Posterior vena cava (tissue), 2 donors: ENCODE measurements around the gene NANS. TPM values are rescaled to one million over a fixed set of nuclear protein-coding genes. Genes with fewer than 3 reads are reported as not detected.
"Not testable (repeated sequence)": the region's sequence is repeated elsewhere in the genome, so short reads cannot be mapped to it uniquely, and the experiment has no call there.

ENCODE experiments used
- DNase-seq: peaks from one replicate; pipeline ENCODE4 v3.0.0-alpha.2; 2020; ENCODE audit warnings: low spot score
- intact Hi-C, 2 donors: fragments of 100-400 bp; cut with DNase I; formaldehyde crosslinking; loops; one replicate each; pipeline versions ENCODE4 v1.14.1 to v1.14.2; 2022 to 2023
- total RNA-seq, 2 donors: library from RNA; stranded (reverse); fragmentation: NEBNext Ultra II Directional; extraction: Animal tissue kit (Norgen Biotek cat#: 25700); gene quantifications; one replicate each; pipeline ENCODE4 v1.2.1, GENCODE V29; 2021
- donor health status: DM: yes; HTN: yes; CAD: no.
- donor health status: DM: yes; HTN: yes; CAD: no.

Gene NANS
- total RNA-seq, 2 donors from 2014 or later: 25.5 to 31.9 TPM

DNA sequence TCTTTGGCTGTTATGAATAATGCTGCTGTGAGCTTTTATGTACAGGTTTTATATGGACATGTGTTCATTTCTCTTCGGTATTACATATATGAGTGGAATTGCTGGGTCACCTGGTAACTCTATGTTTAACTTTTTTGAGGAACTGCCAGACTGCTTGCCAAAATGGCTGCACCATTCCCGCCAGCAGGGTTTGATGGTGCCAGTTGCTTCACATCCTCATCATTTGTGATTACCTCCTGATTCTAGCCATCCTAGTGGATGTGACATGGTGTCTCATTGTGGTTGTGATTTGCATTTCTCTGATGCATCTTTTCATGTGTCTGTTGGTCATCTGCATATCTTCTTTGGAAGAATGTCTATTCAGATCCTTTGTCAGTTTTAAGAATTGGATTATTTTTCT is 10.7 kb downstream of the NANS start:
- DNase-seq: no peak
- intact Hi-C loops: loop anchor here in 1 of 2 donors (10.0 kb wide), 1 partner anchor 188 kb away; the partner anchor contains the start of gene TBC1D2

GRCh38 chr9:98069551-98069950 is 13.0 kb downstream of the NANS start:
- intact Hi-C loops: loop anchor here in 1 of 2 donors (10.0 kb wide), 1 partner anchor 185 kb away; the partner anchor contains the start of gene TBC1D2

DNA sequence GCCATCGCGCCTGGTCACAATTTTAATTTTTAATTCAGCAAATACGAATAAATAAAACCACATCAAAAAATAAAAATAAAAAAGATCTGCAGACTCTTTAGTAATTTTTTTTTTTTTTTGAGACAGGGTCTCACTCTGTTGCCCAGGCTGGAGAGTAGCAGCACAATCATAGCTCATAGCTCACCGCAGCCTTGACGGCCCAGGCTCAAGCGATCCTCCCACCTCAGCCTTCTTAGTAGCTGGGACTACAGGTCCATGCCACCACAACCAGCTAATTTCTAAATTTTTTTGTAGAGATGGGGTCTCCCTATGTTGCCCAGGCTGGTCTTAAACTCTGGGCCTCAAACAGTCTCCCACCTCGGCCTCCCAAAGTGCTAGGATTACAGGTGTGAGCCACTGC is 14.2 kb downstream of the NANS start:
- DNase-seq: no peak
- intact Hi-C loops: loop anchor here in 1 of 2 donors (10.0 kb wide), 1 partner anchor 134 kb away; no protein-coding TSS in a partner anchor

More at GRCh38 chr9:98069551-98069950, 13.0 kb downstream of the NANS start:
- DNase-seq: no peak

DNA sequence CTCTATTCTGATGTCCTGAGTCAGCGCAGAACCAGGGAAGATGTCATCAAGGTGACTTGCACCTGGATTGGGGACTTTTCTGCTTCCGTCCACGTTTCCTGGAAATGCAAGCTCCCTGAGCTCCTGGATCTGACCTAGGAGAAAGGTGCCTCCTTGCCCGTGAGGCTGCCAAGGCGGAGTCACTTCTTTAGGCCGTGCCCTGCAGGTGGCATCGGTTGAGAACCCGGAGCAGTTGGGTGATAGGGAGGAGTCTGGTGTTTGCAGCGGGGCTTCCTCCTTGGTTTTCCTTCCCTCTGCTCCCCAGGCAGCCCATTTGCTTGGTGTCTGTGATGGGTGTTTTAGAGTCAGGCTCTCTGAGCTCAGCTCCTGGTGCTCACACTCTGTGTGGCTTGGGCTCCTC is 15.2 kb downstream of the NANS start:
- DNase-seq: no peak
- intact Hi-C loops: loop anchor here in 1 of 2 donors (10.0 kb wide), 1 partner anchor 133 kb away; no protein-coding TSS in a partner anchor

GRCh38 chr9:98074115-98074990 is 17.8 kb downstream of the NANS start:
- intact Hi-C loops: loop anchor here in 1 of 2 donors (10.0 kb wide), 1 partner anchor 130 kb away; no protein-coding TSS in a partner anchor
- peak; percentile 84 for DNase-seq

GRCh38 chr9:98075332-98075805 is 18.8 kb downstream of the NANS start:
- no peak for DNase-seq
- intact Hi-C loops: loop anchor here in 1 of 2 donors (10.0 kb wide), 1 partner anchor 129 kb away; no protein-coding TSS in a partner anchor

DNA sequence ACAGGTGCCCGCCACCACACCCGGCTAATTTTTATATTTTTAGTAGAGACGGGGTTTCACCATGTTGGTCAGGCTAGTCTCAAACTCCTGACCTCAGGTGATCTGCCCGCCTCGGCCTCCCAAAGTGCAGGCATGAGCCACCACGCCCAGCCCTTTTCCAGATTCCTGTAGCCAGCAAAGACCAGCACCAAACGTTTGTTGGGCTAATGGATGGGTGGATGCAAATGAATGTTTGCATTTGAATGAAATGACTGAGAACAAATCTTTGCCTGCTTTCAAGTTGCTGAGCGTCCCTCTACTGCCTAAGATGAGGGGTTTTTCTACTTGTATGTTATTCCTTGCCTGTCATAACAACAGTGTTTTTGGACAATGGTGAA is 20.0 kb downstream of the NANS start:
- not testable (repeated sequence) for DNase-seq
- intact Hi-C loops: loop anchor here in 1 of 2 donors (10.0 kb wide), 1 partner anchor 128 kb away; no protein-coding TSS in a partner anchor

DNA sequence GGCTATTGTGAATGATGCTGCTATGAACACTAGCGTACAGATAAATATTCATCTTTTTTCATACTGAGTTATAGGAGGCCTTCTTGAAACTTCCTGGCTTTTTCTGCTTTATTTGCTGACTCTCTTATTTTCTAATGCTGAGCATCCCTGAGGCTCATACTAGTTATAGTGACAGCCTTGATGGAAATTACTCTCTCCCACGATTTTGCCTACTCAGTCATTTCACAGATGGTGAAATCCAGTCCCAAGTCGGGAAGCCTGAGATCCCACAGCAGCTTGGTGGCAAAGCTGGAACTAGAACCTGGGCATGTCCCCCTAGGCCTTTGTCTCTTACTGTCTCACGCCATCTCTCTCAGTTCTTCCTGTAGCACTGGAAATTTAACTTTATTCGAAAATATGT is 22.4 kb downstream of the NANS start:
- intact Hi-C loops: loop anchor here in 1 of 2 donors (10.0 kb wide), 1 partner anchor 126 kb away; no protein-coding TSS in a partner anchor
- no peak for DNase-seq

- no peak for DNase-seq
- intact Hi-C loops: no loop called here
Measured at GRCh38 chr9:98080326-98080725, 23.8 kb downstream of the NANS start.

- no peak for DNase-seq
Measured at GRCh38 chr9:98080780-98081179, 24.2 kb downstream of the NANS start.

DNA sequence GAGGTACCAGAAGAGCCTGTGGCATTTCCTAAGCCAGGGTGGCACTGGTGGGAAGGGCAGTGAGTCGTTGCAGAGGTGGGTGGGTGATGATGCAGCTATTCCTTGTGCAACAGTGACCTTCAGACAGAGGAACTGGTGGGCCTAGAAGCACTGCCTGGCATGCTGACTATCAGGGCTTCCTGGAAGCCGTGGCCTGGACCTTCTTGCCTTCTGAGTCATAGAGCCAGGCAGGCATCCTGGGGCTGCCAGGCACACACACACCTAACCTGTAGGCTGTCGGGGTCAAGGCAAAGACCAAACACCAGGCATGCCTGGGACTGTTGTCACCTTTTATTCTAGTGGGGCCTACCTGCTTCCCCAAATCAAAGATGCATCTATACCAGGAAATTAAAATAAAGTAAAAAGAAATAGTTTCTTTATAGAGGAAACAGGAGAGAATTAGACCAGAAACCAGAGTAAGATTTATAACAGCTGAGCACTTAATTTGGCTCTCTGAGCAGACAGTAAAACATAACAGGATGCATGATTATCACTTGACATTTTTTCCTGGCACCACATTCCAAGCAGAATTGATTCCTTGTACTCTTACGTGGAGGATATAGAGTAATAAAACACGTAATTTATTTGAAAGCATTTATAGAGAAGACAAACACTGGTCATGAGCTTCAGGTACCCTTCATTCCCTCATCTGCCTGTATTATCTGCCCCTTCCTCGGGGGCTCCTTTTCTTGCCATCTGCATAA is 25.1 kb downstream of the NANS start:
- intact Hi-C loops: no loop called here

More at GRCh38 chr9:98080780-98081179, 24.2 kb downstream of the NANS start:
- intact Hi-C loops: no loop called here

GRCh38 chr9:98083061-98083501 is 26.5 kb downstream of the NANS start:
- intact Hi-C loops: no loop called here

More for the DNA sequence above, 25.1 kb downstream of the NANS start:
- DNase-seq: no peak

GRCh38 chr9:98083566-98084183 is 27.1 kb downstream of the NANS start:
- intact Hi-C loops: no loop called here
- DNase-seq: no peak

More at GRCh38 chr9:98083061-98083501, 26.5 kb downstream of the NANS start:
- DNase-seq: no peak

DNA sequence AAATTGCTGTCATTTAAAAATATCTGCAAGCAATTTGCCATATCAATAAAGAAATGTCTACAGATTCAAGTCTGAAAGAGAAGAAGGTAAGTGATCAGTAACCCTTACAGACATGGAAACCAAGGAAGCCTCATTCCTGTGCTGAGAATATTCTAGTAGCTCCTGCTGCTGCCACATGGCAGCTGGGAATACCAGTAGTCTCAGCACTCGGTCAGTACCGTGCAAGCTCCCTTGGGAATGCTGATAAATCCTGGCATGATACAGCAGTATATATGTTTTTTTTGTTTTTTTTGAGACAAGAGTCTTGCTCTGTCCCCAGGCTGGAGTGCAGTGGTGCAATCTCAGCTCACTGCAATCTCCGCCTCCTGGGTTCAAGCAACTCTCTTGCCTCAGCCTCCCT is 27.9 kb downstream of the NANS start:
- no peak for DNase-seq
- intact Hi-C loops: no loop called here

DNA sequence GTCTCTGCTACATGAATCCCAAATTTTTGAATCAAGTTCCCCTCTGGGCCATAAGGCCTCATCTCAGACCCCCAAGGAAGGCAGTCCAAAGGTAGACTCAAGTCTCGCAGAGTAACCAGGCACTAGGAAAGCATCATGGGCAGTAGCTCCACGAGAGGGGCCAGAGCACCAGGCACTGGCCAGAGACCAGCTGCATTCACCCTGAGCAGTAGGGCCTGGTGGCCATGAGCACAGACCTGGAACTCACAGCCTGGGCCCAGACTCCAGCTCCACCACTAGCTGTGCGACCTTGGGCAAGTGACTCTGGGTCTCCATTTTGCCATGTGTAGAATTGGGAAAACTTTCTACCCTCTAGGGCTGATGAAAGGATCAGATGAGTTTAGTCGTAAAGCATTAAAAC is 28.5 kb downstream of the NANS start:
- no peak for DNase-seq
- intact Hi-C loops: no loop called here

GRCh38 chr9:98085944-98086343 is 29.4 kb downstream of the NANS start:
- no peak for DNase-seq
- intact Hi-C loops: no loop called here

GRCh38 chr9:98086461-98086860 is 29.9 kb downstream of the NANS start:
- intact Hi-C loops: no loop called here
- DNase-seq: no peak

DNA sequence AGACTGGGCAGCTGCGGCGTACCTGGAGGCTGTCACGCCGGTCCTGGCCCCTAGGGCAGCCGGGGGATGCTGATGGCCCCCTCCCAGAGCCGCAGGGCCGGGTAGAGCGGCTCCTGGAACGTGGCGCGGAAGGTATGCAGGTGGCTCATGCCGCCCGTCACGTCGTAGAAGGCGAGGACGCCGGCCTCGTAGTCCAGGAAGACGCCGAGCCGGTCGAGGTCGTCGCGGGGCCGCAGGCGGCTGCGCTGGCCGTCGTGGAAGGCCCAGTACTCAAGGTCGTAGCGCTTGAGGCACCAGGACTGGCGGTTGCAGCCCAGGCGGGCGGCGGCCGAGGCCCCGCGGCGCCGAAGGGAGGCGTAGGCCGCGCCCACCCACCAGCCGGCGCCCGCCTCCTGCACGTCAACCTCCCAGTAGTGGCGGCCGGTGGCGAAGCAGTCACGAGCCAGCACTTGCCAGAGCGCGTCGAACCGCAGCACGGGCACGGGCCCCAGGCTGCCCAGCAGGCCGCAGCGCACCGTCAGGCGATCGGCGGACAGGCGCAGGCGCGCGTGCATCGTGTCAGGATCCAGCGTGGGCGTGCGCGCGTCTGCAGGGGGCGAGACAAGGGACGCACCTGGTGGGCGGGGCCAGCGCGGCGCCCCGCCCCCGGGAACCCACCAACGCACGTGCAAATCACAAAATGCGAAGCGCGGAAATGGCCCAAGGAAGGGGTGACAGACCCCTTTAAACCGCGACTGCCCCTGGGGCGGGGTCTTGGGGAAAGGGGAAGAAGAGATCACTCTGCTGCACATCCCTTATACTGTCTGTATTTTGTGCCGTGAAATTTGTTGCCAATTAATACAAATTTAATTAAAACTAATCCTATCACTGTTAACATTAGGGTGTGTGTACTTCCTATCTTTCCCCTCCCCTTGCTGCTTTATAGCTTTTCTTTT is 31.2 kb downstream of the NANS start:
- peak; percentile 85 for DNase-seq

More for the DNA sequence above, 31.2 kb downstream of the NANS start:
- intact Hi-C loops: no loop called here
